Measurements from ENCODE around the gene RBPJL. TPM values are rescaled to one million over a fixed set of nuclear protein-coding genes. Genes with fewer than 3 reads are reported as not detected.

Gene RBPJL
- total and polyA plus RNA-seq, 2 of the 13 experiments (the other 11 are each of a cell fraction or from before 2014, with no cell fraction given), result not detected

- TF ChIP-seq BRF2 (CRISPR knock-in tag; IDR thresholded peaks at IDR 0.05), result no peak
- no peak for TF ChIP-seq ZFY (CRISPR knock-in tag; IDR thresholded peaks at IDR 0.05)
- TF ChIP-seq HNF4A (CRISPR knock-in tag; IDR thresholded peaks at IDR 0.05), result no peak
- TF ChIP-seq ZNF609 (CRISPR knock-in tag; IDR thresholded peaks at IDR 0.05; ENCODE audit: borderline replicate concordance), result peak; percentile 46; the same call in 1 of the 2 replicates
- TF ChIP-seq GATAD2A (CRISPR knock-in tag; IDR thresholded peaks at IDR 0.05), result no peak
- no peak for TF ChIP-seq ZC3H13 (CRISPR knock-in tag; IDR thresholded peaks at IDR 0.05)
- TF ChIP-seq NFYB (CRISPR knock-in tag; IDR thresholded peaks at IDR 0.05), result no peak
- TF ChIP-seq ASH2L (IDR thresholded peaks at IDR 0.05; ENCODE audit: insufficient read length, low read depth, low read length), result peak; percentile 60
- no peak for TF ChIP-seq XRCC5 (optimal IDR thresholded peaks at IDR 0.05; ENCODE audit: low read length)
- TF ChIP-seq ZFP36 (IDR thresholded peaks at IDR 0.05; ENCODE audit: borderline replicate concordance, low read depth, low read length, partially characterized antibody), result no peak
- TF ChIP-seq PRMT3 (CRISPR knock-in tag; IDR thresholded peaks at IDR 0.05; ENCODE audit: borderline replicate concordance, low read depth), result no peak
- TF ChIP-seq EZH2 (conservative IDR thresholded peaks at IDR 0.05; ENCODE audit: low read depth, low read length), result no peak
- TF ChIP-seq ZFP41 (CRISPR knock-in tag; IDR thresholded peaks at IDR 0.05; ENCODE audit: borderline replicate concordance), result no peak
- no peak for TF ChIP-seq ZNF770 (CRISPR knock-in tag; IDR thresholded peaks at IDR 0.05)
- TF ChIP-seq ZBTB10 (CRISPR knock-in tag; IDR thresholded peaks at IDR 0.05; ENCODE audit: borderline replicate concordance), result no peak
- TF ChIP-seq ZNF432 (CRISPR knock-in tag; IDR thresholded peaks at IDR 0.05; ENCODE audit: borderline replicate concordance), result no peak
- peak; percentile 37 for TF ChIP-seq NCOR1 (IDR thresholded peaks at IDR 0.05; ENCODE audit: borderline replicate concordance, low read length)
- TF ChIP-seq ADNP (CRISPR knock-in tag; IDR thresholded peaks at IDR 0.05), result no peak
- no peak for TF ChIP-seq RAD51 (IDR thresholded peaks at IDR 0.05; ENCODE audit: borderline replicate concordance)
Observed at GRCh38 chr20:45337367-45338120, 30.9 kb downstream of the RBPJL start (continued).

Measured in HepG2 (cell line).